Measurements from ENCODE around the gene COL7A1.

GRCh38 chr3:48629894-48630293 is 34.8 kb upstream of the COL7A1 start:
- no peak for TF ChIP-seq CTCF (IDR thresholded peaks at IDR 0.05)
- TF ChIP-seq EP300 (IDR thresholded peaks at IDR 0.05) = no peak
- no peak for TF ChIP-seq POLR2AphosphoS5 (IDR thresholded peaks at IDR 0.05)
- TF ChIP-seq POLR2A (IDR thresholded peaks at IDR 0.05) = no peak
